ENCODE measurements around the gene MEGF11. TPM values are rescaled to one million over a fixed set of nuclear protein-coding genes. Genes with fewer than 3 reads are reported as not detected.

Gene MEGF11
- total RNA-seq, 1 experiment from 2014 or later = 1.2 TPM

- Histone ChIP-seq H3T11ph (ENCODE audit: low read length) (no peak overlapping the region), H3K4me1 (ENCODE audit: insufficient read depth, low read length) (no peaks in the 10 kb centered on the region), H3K4me2 (ENCODE audit: insufficient read depth, insufficient read length, low read length) (no peak overlapping the region), H3K27me3 (ENCODE audit: insufficient read depth, low read length) (no peaks in the 10 kb centered on the region), H4K5ac (ENCODE audit: insufficient read length, low read depth, low read length) (no peak overlapping the region), H4K8ac (replicated peaks; ENCODE audit: insufficient read length, low read depth, low read length) (no peak overlapping the region), H3K9me3 (ENCODE audit: control insufficient read depth, low read depth, low read length) (no peaks in the 10 kb centered on the region), H2BK120ac (ENCODE audit: low read depth, low read length, poor library complexity, severe bottlenecking) (no peak overlapping the region), H3K9ac (ENCODE audit: extremely low read depth, insufficient read length, low read length) (no peak overlapping the region), H3K79me1 (ENCODE audit: insufficient read depth, low read depth, low read length, poor library complexity, severe bottlenecking) (no peaks in the 10 kb centered on the region), H3K56ac (ENCODE audit: insufficient read length, low read depth, low read length) (no peak overlapping the region), H4K20me1 (ENCODE audit: control insufficient read depth, insufficient read depth, insufficient read length) (no peaks in the 10 kb centered on the region), H4K91ac (ENCODE audit: insufficient read length, low read depth, low read length) (no peak overlapping the region), H3K27ac (ENCODE audit: insufficient read length, low read depth, low read length) (no peak overlapping the region), H3K79me2 (ENCODE audit: insufficient read depth, low read length) (no peaks in the 10 kb centered on the region), H3K18ac (ENCODE audit: insufficient read length, low read depth, low read length) (no peak overlapping the region), H2BK5ac (ENCODE audit: insufficient read length, low read length) (no peak overlapping the region), H2BK12ac (ENCODE audit: insufficient read length, low read depth, low read length) (no peak overlapping the region), H2BK15ac (ENCODE audit: low read depth, low read length) (no peak overlapping the region), H2AK5ac (ENCODE audit: insufficient read length, low read length) (no peak overlapping the region), H3K4ac (ENCODE audit: low read depth, low read length) (no peak overlapping the region), H3K23me2 (ENCODE audit: insufficient read length, low read depth, low read length, poor library complexity, severe bottlenecking) (no peaks in the 10 kb centered on the region), H3K23ac (ENCODE audit: insufficient read length, low read depth, low read length) (no peak overlapping the region), H2AFZ (ENCODE audit: low read length) (no peak overlapping the region), H2BK20ac (ENCODE audit: low read depth, low read length, poor library complexity, severe bottlenecking) (no peak overlapping the region), H3K14ac (ENCODE audit: insufficient read depth, low read length) (no peak overlapping the region)
- H3K36me3 Mint-ChIP-seq (ENCODE audit: insufficient read depth in 1 of 3, low read depth in 3 of 3) = no peaks in the 10 kb centered on the region; a peak in 1 of 7 replicates
- peaks cover 9 to 10% of the 10 kb centered on the region in 2 experiments for H3K4me1 Mint-ChIP-seq
- no peak for TF ChIP-seq CTCF (conservative IDR thresholded peaks at IDR 0.05)
- H3K27me3 Mint-ChIP-seq (ENCODE audit: low read depth) = peaks cover 20% of the 10 kb centered on the region
- no peaks in the 10 kb centered on the region for H3K9me3 Mint-ChIP-seq
- H3K4me3 Mint-ChIP-seq = no peak overlapping the region
- WGBS (ENCODE audit: extremely low coverage, insufficient read length, low lambda C conversion rate) = no CpG with 5 or more reads among the region's 4 CpGs
- no peak overlapping the region for H3K27ac Mint-ChIP-seq
- no peak for DNase-seq
These were observed 14.0 kb downstream of the MEGF11 start for GRCh38 chr15:66239514-66239913.
